ENCODE results near the gene RANBP10. TPM values are rescaled to one million over a fixed set of nuclear protein-coding genes. Genes with fewer than 3 reads are reported as not detected.
A peak's percentile ranks its signal among the peaks of the same experiment; 100 is the strongest.

The RANBP10 gene
- total and polyA plus RNA-seq, 9 of the 15 experiments (the other 6 are each of a cell fraction or from before 2014, with no cell fraction given), result 0.61 to 19.3 (median 5.9) TPM

DNA sequence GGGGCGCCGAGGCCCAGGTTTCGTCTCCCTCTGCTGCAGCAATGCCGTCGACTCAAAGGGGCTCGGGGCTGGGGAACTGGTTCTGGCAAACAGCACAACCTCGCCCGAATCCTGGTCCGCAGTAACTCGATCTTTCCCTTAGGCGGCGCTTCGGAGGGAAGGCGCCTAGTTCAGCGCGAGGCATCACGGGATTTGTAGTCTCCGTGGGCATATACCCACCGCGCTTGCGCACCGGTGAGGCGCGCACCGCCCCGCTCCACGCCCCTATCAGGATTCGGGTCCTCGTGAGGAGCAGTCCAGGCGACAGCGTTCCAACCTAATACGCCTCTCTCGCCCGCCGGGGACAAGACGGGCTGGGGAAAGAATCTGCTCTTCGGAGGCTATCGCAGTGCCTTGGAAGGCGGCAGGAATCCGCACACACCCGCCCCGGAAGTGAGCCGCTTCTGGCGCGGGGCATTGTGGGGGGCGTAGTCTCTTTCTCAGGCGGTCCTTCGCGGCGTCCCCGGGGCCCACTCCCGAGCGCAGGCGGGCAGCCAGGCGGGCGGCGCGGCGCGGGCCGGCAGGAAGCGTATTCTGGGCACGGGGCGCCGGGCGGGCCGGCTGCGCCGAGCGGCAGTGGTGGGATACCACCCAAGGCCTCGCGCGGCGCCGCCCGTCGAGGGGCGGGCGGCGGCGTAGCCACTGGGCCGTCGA, 35.6 kb upstream of the RANBP10 start, which contains the start of gene THAP11 (continued):
- TF ChIP-seq ADNP (tag; IDR thresholded peaks at IDR 0.05) (no peak), ZNF551 (CRISPR knock-in tag; IDR thresholded peaks at IDR 0.05) (no peak), ZNF707 (CRISPR knock-in tag; conservative IDR thresholded peaks at IDR 0.05) (no peak), ZNF778 (CRISPR knock-in tag; IDR thresholded peaks at IDR 0.05) (no peak), POLR2AphosphoS2 (IDR thresholded peaks at IDR 0.05; ENCODE audit: low read length) (no peak), MTA1 (IDR thresholded peaks at IDR 0.05; ENCODE audit: borderline replicate concordance) (no peak)
- TF ChIP-seq, protein P1, sequence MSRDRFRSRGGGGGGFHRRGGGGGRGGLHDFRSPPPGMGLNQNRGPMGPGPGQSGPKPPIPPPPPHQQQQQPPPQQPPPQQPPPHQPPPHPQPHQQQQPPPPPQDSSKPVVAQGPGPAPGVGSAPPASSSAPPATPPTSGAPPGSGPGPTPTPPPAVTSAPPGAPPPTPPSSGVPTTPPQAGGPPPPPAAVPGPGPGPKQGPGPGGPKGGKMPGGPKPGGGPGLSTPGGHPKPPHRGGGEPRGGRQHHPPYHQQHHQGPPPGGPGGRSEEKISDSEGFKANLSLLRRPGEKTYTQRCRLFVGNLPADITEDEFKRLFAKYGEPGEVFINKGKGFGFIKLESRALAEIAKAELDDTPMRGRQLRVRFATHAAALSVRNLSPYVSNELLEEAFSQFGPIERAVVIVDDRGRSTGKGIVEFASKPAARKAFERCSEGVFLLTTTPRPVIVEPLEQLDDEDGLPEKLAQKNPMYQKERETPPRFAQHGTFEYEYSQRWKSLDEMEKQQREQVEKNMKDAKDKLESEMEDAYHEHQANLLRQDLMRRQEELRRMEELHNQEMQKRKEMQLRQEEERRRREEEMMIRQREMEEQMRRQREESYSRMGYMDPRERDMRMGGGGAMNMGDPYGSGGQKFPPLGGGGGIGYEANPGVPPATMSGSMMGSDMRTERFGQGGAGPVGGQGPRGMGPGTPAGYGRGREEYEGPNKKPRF (IDR thresholded peaks at IDR 0.05; ENCODE audit: low read depth, low read length), result no peak
- TF ChIP-seq, protein P2, sequence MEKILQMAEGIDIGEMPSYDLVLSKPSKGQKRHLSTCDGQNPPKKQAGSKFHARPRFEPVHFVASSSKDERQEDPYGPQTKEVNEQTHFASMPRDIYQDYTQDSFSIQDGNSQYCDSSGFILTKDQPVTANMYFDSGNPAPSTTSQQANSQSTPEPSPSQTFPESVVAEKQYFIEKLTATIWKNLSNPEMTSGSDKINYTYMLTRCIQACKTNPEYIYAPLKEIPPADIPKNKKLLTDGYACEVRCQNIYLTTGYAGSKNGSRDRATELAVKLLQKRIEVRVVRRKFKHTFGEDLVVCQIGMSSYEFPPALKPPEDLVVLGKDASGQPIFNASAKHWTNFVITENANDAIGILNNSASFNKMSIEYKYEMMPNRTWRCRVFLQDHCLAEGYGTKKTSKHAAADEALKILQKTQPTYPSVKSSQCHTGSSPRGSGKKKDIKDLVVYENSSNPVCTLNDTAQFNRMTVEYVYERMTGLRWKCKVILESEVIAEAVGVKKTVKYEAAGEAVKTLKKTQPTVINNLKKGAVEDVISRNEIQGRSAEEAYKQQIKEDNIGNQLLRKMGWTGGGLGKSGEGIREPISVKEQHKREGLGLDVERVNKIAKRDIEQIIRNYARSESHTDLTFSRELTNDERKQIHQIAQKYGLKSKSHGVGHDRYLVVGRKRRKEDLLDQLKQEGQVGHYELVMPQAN (IDR thresholded peaks at IDR 0.05; ENCODE audit: borderline replicate concordance), result no peak
- TF ChIP-seq, protein P3, sequence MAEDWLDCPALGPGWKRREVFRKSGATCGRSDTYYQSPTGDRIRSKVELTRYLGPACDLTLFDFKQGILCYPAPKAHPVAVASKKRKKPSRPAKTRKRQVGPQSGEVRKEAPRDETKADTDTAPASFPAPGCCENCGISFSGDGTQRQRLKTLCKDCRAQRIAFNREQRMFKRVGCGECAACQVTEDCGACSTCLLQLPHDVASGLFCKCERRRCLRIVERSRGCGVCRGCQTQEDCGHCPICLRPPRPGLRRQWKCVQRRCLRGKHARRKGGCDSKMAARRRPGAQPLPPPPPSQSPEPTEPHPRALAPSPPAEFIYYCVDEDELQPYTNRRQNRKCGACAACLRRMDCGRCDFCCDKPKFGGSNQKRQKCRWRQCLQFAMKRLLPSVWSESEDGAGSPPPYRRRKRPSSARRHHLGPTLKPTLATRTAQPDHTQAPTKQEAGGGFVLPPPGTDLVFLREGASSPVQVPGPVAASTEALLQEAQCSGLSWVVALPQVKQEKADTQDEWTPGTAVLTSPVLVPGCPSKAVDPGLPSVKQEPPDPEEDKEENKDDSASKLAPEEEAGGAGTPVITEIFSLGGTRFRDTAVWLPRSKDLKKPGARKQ (CRISPR knock-in tag; IDR thresholded peaks at IDR 0.05), result no peak; the same call in 1 of the 2 replicates
- TF ChIP-seq, protein P4, sequence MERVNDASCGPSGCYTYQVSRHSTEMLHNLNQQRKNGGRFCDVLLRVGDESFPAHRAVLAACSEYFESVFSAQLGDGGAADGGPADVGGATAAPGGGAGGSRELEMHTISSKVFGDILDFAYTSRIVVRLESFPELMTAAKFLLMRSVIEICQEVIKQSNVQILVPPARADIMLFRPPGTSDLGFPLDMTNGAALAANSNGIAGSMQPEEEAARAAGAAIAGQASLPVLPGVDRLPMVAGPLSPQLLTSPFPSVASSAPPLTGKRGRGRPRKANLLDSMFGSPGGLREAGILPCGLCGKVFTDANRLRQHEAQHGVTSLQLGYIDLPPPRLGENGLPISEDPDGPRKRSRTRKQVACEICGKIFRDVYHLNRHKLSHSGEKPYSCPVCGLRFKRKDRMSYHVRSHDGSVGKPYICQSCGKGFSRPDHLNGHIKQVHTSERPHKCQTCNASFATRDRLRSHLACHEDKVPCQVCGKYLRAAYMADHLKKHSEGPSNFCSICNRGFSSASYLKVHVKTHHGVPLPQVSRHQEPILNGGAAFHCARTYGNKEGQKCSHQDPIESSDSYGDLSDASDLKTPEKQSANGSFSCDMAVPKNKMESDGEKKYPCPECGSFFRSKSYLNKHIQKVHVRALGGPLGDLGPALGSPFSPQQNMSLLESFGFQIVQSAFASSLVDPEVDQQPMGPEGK (CRISPR knock-in tag; IDR thresholded peaks at IDR 0.05; ENCODE audit: borderline replicate concordance), result no peak
- TF ChIP-seq, protein P5, sequence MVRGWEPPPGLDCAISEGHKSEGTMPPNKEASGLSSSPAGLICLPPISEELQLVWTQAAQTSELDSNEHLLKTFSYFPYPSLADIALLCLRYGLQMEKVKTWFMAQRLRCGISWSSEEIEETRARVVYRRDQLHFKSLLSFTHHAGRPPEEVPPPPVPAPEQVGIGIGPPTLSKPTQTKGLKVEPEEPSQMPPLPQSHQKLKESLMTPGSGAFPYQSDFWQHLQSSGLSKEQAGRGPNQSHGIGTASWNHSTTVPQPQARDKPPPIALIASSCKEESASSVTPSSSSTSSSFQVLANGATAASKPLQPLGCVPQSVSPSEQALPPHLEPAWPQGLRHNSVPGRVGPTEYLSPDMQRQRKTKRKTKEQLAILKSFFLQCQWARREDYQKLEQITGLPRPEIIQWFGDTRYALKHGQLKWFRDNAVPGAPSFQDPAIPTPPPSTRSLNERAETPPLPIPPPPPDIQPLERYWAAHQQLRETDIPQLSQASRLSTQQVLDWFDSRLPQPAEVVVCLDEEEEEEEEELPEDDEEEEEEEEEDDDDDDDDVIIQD (CRISPR knock-in tag; IDR thresholded peaks at IDR 0.05), result no peak
- TF ChIP-seq, protein P6, sequence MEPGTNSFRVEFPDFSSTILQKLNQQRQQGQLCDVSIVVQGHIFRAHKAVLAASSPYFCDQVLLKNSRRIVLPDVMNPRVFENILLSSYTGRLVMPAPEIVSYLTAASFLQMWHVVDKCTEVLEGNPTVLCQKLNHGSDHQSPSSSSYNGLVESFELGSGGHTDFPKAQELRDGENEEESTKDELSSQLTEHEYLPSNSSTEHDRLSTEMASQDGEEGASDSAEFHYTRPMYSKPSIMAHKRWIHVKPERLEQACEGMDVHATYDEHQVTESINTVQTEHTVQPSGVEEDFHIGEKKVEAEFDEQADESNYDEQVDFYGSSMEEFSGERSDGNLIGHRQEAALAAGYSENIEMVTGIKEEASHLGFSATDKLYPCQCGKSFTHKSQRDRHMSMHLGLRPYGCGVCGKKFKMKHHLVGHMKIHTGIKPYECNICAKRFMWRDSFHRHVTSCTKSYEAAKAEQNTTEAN (CRISPR knock-in tag; IDR thresholded peaks at IDR 0.05), result peak; percentile 65; the same call in 1 of the 2 replicates
